Measurements from ENCODE around the gene CTSZ.
"Not testable (repeated sequence)": the region's sequence is repeated elsewhere in the genome, so short reads cannot be mapped to it uniquely, and the experiment has no call there.

Gene CTSZ

GRCh38 chr20:58994390-58995159, 12.5 kb downstream of the CTSZ start:
- no peak for DNase-seq

- no peak for DNase-seq
Observed at GRCh38 chr20:58993332-58994248, 13.5 kb downstream of the CTSZ start.

- DNase-seq: no peak
Observed at GRCh38 chr20:58992911-58993310, 14.1 kb downstream of the CTSZ start.

- DNase-seq: no peak
Observed at GRCh38 chr20:58991715-58992114, 15.3 kb downstream of the CTSZ start.

GRCh38 chr20:58990651-58991445, 16.2 kb downstream of the CTSZ start:
- no peak for DNase-seq

GRCh38 chr20:58989196-58989595, 17.9 kb downstream of the CTSZ start:
- no peak for DNase-seq

- DNase-seq: no peak
Observed at GRCh38 chr20:58988565-58988882, 18.5 kb downstream of the CTSZ start.

GRCh38 chr20:58987790-58988564, 19.1 kb downstream of the CTSZ start:
- no peak for DNase-seq

- no peak for DNase-seq
Observed at GRCh38 chr20:58986968-58987517, 20.0 kb downstream of the CTSZ start.

- no peak for DNase-seq
Observed at GRCh38 chr20:58986286-58986967, 20.6 kb downstream of the CTSZ start.

GRCh38 chr20:58985656-58986055, 21.4 kb downstream of the CTSZ start:
- DNase-seq: no peak

- DNase-seq: no peak
Observed at GRCh38 chr20:58984691-58985090, 22.4 kb downstream of the CTSZ start.

- DNase-seq: not testable (repeated sequence)
Observed at GRCh38 chr20:58983115-58983468, 24.0 kb downstream of the CTSZ start.

- no peak for DNase-seq
Observed at GRCh38 chr20:58982406-58983114, 24.5 kb downstream of the CTSZ start.

GRCh38 chr20:58981628-58982364, 25.3 kb downstream of the CTSZ start:
- no peak for DNase-seq

- DNase-seq: peak; percentile 87
Observed at GRCh38 chr20:58980711-58981627, 26.1 kb downstream of the CTSZ start, which contains the start of gene NELFCD. TSS of gene NELFCD (plus strand) at chr20:58981256. CDS start at chr20:58981310, 54 bp downstream.

- DNase-seq: no peak
Observed at GRCh38 chr20:58978351-58979190, 28.5 kb downstream of the CTSZ start.
